GM21381 (cell line): ENCODE measurements around the gene ANKS1A.

ENCODE experiments used
- ATAC-seq: cut with Tn5 transposase; IDR thresholded peaks from one replicate; pipeline ENCODE4 v1.9.1; 2021; ENCODE audit warnings: mild to moderate bottlenecking, moderate library complexity; ENCODE audit not compliant: unreplicated experiment

ANKS1A gene

DNA sequence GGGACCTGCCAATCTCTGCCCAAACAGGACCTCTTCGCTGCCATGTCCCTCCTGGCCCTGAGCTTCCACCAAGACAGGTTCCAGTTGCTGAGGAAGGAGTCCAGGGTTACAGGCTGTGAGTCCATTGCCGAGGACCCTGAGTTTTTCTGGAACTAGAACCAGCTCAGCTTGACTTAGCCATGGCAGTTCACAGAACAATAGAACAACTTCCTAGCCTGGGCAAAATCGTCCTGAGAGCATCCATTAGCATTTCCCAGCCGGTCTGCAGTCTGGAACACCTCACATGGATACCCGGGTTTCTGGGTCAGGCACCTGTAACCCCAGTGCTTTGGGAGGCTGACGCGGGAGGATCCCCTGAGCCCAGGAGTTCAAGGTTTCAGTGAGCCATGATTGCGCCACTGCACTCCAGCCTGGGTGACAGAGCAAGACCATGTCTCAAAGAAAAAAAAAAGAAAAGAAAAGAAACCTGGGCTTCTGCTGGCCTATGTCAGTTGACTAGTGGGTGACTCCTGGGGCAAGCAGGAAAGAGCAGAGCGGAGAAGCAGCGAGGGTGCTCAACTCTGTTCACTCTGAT lies 161.8 kb downstream of the ANKS1A start:
- no peak for ATAC-seq

DNA sequence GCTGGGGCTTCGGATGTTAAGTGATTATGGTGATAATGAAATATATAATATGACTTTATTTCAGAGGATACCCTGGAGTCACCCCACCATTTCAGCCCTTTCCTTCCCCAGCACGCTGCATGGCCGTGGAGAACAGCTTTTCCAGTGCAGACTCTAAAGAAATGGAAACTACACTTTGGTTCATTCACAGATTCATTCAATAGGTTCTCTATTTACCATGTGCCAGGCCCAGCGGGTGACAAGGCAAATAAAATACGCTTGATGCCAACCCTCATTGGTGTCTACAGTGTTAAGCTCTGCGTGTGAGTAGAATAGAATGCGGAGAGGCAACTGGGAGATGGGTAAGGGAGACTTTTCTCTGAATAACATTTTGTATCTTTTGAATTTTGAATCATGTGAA lies 162.3 kb downstream of the ANKS1A start:
- no peak for ATAC-seq

DNA sequence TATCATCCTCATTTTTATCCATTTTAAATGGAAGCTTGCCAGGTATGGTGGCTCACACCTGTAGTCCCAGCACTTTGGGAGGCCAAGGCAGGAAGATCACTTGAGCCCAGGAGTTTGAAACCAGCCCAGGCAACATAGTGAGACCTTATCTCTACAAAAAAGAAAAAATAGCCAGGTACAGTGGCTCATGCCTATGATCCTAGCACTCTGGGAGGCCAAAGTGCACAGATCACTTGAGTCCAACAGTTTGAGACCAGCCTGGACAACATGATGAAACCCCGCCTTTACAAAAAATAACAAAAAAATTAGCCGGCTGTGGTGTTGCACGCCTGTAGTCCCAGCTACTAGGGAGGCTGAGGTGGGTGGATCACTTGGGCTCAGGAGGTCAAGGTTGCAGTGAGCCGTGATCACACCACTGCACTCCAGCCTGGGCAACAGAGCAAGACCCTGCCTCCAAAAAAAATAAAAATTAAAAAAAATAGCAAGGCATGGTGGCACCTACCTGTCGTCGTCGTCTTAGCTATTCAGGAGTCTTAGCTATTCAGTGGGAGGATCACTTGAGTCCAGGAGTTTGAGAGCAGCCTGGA lies 163.0 kb downstream of the ANKS1A start:
- no peak for ATAC-seq

DNA sequence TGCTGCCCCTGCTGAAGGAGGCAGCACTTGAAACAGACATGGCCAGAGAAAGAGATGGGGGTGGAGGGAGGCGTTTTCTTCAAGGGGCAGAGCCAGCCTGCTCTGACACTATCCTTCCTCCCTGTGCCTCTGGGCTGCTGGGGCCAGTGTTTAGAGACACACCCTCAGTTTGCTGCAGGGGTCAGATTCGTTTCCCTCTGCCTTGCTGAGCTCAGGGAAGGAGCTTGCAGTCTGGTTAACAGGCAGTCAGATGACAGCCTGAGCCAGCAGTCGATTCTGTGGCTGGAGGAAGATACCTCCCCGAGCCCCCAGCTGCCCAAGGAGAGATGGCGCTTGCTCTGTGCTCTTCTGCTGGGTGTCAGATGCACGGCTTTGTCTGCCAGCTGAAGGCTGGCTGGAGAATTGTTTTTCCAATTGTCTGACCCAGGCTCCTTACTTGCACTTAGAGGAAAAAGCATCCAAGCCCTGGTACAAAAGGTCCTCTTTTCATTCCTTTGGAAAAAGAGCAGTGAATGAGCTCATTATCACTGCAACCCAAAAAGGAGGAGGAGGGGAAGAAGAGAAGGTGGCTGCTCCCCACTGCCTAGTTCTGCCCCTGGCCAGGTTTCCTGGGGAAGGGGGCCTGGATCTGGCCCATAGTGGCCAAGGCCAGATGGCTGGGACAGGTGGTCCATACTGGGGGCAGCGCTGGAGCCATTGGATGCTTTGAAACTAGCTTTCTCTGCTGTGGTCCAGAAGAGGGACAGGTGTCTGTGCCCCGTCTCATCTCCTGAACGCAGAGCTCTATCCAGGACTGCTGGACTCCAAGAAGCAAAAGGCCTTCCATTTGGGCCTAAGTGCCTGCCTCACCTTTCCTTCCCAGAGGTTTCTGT lies 163.9 kb downstream of the ANKS1A start:
- no peak for ATAC-seq

DNA sequence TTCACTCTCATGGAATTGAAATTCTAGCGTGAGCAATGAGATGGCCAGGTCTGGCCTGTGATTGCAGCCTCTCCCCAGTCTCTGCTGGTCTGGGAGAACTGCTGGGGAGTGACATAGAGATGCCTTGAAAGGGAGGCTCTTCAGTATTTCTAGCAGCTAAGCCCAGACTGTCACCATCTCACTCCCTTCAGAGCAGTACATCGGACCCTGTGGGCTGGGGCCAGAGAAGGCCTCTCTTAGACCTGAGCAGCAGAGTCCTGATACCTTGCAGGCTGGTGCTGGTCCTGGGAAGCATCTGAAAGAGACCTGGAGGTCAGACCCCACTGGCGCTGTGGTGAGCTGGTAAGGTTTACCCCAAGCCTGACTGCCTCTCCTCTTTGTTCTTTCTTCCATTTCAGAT lies 164.6 kb downstream of the ANKS1A start:
- no peak for ATAC-seq

DNA sequence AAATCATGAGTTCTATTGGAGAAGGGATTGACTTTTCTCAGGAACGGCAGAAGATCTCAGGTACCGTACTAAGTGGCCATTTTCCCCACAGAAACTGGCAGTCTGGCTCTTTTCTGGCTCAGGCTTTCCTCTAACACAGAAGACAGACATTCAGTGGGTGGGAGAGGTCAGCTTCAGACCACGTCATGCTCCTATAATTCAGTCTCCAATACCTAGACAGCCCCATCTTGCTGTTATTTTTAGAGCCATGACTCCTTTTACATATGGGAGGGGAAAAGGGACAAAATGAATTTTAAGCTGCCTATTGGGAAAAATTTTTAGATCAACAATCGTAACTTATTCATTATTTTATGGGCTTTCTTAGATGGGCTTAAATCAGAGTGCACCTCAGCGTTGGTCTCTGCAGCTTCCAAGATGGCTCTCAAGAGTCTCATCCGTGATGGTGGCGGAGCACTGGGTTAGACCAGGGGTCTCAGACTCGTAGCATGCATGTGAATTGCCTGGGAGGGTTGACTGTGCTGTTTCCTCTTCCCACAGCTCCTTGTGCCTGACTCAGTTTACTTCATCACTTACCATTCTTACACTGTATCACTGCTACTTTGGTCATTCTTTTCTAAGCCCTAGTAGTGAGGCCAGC lies 165.2 kb downstream of the ANKS1A start:
- ATAC-seq: no peak

DNA sequence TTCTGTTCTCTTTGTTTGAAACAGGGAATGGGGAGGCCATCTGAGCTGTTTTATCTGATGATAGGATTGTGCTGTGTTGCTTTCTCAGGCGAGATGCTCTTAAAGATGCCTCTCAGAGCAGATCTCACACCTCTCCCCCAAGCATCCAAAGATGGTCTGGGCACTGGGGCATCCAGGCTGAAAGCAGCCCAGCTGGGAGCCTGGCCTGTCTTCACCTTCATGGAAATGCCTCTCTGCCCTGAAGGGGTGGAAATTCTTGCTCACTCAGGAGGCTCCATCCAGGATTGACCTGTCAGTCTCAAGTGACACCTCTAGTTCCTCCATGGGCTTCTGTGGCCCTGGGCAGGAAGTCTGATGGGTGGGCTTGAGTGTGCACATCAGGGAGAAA lies 165.7 kb downstream of the ANKS1A start:
- no peak for ATAC-seq

DNA sequence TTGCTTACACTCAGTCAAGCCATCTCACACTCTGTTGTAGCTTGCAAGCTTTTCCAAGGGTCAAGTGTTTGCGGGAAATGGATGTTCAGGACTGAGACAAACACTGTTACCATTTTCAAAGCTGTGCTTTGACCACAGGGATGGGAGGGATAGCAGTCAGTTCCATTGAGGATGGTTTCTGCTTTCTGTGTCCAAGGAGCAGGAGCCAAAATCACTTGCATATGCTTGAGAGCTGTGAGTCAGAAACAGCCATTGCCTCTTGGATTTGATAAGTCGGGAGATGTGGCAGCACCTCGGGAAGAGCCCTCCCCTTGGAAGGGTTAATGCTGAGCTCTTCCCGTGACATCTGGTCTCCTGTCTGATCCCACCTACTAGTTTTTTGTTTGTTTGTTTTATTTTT lies 166.8 kb downstream of the ANKS1A start:
- no peak for ATAC-seq

DNA sequence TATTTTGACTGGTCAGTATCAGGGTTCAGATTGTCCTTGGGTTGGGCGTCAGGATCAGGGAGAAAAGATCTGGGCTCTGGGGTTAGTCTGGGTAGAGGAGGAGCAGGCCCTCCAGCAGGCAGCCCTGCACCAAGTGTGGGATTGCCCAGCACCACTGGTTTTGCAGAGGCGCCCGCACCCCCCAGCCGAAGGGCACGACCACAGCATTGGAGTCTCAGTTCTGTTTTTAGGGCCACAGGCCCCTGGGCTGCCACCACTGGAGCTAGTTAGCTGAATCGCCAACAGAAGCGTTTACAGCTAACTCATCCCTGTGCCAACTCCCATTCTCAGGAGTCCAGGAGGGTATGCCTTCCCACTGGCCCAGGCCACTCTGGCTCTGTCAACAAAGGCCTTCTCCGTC lies 167.9 kb downstream of the ANKS1A start:
- ATAC-seq: no peak

DNA sequence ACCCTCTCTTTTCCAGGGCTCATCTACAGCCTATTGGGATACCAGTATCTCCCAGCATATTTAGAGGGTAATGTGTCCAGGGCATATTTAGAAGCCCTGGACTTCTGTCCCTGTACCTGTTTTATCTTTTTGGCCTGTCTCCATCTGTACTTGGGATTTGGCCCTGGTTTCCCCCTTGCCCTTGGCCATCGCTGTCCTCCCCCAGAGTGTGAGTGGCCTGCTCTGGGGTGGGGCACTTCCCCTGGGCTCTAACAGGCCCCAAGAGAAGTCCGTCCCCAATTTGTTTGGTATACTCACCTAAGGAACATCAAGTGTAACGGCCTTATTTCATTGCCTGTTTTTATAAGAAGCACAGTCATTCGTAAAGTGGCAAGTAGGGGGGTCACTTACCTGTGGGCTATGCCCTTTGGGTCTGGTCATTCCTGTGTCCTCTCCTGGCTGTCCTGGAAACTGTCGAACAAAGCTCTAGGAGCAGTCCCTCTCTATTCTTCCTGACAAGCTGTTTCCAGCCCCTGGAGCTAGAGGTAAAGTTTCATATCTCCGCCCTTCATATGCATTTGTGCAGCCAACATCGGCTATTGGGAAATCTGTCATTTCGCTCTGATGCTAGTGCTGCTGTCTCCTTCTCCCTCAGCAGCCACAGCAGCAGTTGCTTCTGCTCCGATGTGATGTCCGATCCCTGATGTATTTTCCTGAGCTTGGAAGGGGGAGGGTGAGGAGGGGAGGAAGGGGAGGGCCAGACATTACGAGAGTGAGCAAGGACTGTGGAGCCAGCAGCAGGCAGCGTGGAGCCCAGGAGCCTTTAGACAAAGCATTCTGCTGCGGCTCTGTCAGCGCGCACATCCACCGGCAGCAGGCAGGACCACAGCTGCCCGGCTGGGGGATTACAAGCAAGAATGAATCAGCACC lies 168.6 kb downstream of the ANKS1A start:
- no peak for ATAC-seq

DNA sequence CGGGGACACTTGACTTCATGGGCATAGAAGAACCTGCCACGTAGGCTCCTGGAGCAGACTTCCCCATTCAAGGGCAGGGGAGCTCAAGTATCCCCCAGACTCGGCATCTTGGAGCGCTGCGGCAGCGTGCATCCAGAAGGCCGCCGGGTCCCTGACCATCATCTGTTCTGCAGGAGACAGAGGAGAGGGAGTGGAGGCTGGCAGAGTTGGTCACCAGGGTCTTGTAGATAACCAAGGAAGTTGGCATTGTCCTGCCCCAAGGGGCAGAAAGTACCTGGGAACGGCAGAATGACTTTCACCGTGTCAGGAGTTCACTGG lies 169.3 kb downstream of the ANKS1A start:
- no peak for ATAC-seq

DNA sequence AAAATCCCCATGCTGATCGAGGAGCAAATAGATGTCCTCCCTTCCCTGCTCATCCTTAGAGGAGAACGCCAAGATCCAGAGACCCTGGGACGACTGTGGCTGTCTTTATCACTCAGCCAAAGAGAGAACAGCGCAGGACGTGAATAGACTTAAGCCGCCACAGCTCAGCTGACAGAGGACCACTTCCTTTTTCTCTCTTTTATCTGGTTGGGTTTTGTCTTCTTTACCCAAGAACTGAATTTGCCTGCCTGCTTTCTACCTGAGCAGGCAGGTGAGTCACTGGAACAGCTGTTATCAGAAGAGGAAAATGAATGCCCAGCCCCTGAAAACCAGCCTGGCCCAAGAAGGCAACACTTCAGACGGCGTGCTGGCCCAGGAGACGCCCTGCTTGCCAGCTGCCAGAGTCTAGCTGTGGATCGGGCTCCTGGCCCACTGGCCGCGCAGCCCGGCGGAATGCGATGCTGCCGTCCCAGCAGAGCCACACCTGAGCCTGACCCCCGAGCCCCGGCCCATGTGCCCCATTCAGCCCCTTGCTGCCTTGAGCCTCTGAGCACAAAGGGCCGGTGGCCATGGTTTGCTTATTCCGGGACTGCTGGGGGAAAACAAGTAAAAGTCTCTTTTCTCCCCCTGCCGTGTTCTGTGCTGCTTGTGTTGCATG lies 169.9 kb downstream of the ANKS1A start:
- ATAC-seq: no peak

DNA sequence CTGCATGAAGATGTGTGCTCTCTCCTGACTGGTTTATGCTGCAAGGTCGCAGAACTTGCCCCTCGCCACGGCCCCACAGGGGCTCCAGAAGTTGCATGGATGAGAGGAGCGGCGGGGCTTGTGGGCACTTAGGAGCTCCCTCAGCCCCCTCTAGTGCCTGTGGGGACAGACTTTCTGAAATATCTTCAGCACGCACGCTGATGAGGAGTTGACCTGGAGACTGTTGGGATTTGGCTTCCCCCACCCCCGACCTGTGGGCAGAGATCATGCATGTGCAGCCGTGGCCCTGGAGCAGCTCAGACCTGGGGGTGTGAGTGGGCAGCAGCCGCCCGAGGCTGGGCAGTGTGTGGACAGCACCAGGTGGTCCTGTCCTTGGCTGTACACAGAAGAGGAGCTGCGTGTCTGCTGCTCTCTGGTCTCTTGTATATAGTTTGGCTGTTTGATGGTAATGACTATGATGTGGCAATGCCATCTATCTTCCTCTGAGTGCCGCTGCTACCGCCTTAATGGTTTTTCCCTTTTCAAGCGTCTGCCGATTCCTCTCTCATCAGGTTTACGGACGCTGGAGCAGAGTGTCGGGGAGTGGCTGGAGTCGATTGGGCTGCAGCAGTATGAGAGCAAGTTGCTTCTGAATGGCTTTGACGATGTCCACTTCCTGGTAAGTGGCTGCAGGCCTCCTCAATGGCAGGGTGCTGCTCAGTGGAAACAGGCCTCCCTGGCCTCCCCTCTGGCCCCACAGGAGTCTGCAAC lies 170.7 kb downstream of the ANKS1A start:
- no peak for ATAC-seq

DNA sequence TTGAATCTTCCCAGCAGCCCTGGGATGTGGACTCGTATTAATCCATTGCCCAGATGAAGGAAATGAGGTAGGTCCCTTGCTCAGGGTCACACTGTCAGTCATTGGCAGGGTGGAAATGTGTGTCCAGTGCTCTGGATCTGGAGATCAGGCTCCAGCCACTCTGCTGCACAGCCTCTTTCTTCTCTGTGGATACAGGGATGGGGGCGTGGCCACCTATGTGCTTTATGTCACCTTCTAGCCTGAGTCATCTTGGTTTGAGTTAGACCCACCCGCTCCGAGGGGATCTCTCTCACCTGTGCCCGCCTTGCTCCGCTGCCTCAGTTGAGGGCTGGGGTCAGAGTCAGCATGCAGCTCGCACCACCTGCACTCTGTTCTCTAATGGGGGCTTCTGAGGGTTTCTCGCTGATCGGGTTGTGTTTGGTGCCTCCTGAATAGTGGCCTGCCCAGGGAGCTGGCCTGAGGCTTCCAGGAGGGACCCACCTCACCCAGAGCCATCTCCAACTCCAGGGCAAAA lies 172.1 kb downstream of the ANKS1A start:
- ATAC-seq: no peak

DNA sequence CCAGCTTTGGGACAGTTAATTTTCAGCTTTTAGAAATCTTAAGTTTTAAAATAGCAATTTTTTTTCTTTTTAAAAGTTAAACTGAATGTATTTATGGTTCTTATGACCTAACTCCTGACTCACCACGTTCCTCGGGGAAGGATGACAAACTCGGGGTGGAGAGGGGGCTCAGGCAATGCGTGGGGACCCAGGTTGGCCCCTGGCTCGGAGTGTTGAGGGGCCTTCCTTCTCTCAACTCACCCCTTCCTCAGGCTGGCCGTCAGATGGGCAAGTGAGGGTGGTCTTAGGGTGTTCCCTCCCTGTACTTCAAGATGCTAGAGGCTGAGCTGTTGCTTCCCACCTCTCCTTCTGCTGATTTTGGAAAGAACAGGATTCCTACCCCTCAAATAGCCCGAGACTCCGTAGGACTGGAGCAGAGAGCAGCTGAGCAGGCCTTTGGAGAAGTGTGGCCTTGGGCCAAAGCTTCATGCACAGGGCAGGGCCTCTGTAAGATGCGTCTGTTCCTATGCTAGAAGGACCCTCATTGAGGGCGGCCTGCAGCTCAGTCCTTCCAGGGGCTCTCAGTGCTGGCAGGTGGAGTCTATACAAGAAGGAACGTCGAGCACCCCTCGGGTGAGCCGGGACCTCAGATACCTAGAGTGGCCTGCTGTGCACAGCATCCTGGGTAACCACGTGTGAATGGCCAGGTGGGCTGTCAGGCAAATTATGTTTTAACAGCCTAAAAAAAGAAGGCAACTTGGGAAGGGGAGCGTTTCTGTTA lies 172.8 kb downstream of the ANKS1A start:
- ATAC-seq: no peak

DNA sequence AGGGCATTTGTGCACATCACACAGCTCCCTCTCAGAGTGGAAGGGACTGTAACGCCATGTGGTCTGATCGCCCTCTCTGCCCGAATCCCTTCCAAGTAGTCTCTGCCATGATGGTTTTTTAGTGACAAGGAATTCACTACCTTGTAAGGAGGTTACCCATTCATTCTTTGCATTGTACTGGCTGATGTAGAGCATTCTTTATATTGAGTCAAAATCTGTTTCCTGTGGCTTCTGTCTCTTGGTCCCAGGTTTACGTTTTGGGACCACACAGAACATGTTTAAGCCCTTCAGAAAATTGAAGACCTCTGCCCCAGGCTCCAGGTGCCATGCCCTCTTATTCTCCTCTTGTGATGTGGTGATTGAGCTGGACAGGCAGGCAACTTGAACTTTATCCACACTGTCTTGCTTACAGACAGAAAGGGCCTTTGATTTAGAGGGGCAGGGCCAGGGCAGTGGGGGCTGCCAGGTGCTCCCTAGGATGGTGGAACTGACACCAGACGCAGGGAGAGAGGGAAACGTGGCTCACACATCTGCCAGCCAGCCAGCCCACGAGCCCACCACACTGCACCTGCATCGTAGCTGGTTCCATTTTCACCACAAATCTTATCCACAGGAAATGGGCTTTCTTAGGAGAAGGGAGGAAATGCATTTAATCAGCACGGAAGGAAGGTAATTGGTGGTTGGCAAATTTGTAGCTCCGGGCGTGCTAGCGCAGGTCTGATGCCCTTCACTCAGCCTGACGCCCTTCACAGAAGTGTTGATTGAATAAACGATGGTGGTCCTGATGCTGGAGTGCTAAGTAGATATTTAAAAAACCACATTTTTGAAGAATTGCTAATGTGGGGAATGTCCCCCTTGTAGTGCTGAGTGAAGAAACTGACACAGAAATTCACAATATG lies 173.9 kb downstream of the ANKS1A start:
- ATAC-seq: no peak

DNA sequence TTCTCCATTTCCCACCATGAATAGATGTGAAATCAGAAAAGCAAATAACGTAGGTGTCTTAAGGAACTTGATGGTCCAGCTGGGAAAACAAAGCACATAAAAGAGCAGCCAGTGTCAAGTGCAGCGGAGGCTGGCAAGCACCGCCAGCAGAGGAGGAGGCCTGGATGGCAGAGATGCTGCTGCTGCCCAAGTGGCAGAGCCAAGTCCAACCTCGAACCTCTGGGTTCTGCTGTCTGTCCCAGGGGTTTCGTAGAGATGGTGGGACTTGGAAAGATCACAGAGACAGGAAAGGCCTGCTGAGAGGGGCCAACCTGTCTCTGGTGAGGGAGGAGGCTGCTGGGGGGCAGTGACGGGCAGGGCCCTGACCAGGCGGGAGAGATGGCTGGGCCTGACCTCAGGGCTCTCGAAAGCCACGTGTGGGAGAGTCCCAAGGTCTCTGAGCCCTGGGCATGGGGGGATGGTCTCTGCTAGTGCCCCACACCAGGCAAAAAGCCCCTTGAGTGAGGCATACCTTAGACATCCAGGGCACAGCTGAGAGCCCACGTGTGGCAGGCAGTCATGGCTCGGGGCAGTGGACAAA lies 174.7 kb downstream of the ANKS1A start:
- no peak for ATAC-seq
